ENCODE data around the gene GSG1.

GRCh38 chr12:13099066-13099843, 4.2 kb downstream of the GSG1 start:
- TF ChIP-seq CTCF (IDR thresholded peaks at IDR 0.05) (no peak), POLR2AphosphoS5 (IDR thresholded peaks at IDR 0.05) (no peak), EP300 (IDR thresholded peaks at IDR 0.05) (no peak), POLR2A (IDR thresholded peaks at IDR 0.05) (no peak)
